GM06990 (cell line): ENCODE results near the gene SIX2.

Experiments
- DNase-seq: peaks from one replicate; pipeline ENCODE4 v3.0.0-alpha.2; 2011; ENCODE audit not compliant: insufficient read length; ENCODE audit errors: extremely low read depth
- H3K27me3 ChIP-seq: replicated peaks from 2 replicates; pipeline ENCODE4 v1.6.0; 2011; ENCODE audit warnings: low read length; ENCODE audit not compliant: control insufficient read depth, insufficient read depth
- H3K36me3 ChIP-seq: 2 replicates; pipeline ENCODE4 v1.5.1; 2011; ENCODE audit warnings: low read length; ENCODE audit not compliant: control insufficient read depth, insufficient read depth
- H3K4me3 ChIP-seq: replicated peaks from 2 replicates; pipeline ENCODE4 v1.5.1; 2011; ENCODE audit warnings: low read depth, mild to moderate bottlenecking, control low read depth, low read length
- TF ChIP-seq, protein P1 (sequence below): IDR thresholded peaks from 2 replicates; pipeline ENCODE4 v1.5.1; 2011; ENCODE audit warnings: low read length, control low read depth, mild to moderate bottlenecking, inconsistent platforms; ENCODE audit not compliant: insufficient read depth, poor library complexity, severe bottlenecking

SIX2 gene

DNA sequence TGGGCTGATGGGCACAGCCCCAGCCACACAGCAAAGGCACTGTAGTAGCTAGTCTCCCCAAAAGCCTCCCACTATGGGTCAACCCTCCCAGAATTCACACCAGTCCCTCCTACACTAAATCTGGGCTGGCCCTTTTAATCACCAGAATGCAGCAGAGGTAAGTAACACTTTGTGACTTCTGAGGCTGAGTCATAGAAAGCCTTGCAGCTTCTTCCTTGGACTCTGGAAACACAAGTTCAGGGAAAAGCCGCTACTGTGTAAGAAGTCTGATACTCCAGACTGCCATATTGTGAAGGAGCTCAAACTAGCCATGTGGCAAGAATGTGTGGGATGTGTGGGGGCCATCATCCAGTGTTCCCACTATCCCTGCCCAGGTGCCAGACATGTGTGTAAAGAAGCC is 19.0 kb upstream of the SIX2 start:
- Histone ChIP-seq H3K4me3 (no peak overlapping the region), H3K27me3 (peaks cover 2% of the 10 kb centered on the region; the same call in 1 of the 2 replicates), H3K36me3 (no peaks in the 10 kb centered on the region)
- DNase-seq: no peak
- TF ChIP-seq, protein P1, sequence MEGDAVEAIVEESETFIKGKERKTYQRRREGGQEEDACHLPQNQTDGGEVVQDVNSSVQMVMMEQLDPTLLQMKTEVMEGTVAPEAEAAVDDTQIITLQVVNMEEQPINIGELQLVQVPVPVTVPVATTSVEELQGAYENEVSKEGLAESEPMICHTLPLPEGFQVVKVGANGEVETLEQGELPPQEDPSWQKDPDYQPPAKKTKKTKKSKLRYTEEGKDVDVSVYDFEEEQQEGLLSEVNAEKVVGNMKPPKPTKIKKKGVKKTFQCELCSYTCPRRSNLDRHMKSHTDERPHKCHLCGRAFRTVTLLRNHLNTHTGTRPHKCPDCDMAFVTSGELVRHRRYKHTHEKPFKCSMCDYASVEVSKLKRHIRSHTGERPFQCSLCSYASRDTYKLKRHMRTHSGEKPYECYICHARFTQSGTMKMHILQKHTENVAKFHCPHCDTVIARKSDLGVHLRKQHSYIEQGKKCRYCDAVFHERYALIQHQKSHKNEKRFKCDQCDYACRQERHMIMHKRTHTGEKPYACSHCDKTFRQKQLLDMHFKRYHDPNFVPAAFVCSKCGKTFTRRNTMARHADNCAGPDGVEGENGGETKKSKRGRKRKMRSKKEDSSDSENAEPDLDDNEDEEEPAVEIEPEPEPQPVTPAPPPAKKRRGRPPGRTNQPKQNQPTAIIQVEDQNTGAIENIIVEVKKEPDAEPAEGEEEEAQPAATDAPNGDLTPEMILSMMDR: no peak

DNA sequence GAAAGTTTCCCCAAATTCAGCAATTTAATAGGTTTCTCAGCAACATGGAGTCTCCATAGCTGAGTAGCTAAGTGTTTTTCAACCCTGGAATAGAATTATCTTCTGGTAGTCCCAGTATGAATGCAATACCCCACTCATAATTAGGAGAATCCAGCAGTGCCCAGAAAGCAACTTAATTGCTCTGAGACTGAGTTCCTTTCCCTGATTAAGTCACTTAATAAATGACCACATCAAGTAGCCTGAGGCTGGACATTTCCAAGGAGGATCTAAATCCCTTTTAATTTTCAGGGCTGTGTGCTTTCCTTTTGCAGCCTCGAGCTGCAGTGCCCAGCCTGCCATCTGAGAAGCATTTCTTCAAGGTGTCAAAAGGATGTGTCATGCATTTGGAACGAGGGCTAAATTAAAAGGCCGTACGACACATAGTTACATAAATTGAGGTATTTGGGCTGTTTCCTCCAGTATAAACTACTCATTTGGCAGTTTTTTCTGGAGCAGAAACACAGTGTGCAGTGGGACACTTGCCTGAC is 17.7 kb upstream of the SIX2 start:
- no peak for DNase-seq
- Histone ChIP-seq H3K4me3 (no peak overlapping the region), H3K27me3 (peaks cover 2% of the 10 kb centered on the region; the same call in 1 of the 2 replicates), H3K36me3 (no peaks in the 10 kb centered on the region)
- TF ChIP-seq, protein P1: no peak

DNA sequence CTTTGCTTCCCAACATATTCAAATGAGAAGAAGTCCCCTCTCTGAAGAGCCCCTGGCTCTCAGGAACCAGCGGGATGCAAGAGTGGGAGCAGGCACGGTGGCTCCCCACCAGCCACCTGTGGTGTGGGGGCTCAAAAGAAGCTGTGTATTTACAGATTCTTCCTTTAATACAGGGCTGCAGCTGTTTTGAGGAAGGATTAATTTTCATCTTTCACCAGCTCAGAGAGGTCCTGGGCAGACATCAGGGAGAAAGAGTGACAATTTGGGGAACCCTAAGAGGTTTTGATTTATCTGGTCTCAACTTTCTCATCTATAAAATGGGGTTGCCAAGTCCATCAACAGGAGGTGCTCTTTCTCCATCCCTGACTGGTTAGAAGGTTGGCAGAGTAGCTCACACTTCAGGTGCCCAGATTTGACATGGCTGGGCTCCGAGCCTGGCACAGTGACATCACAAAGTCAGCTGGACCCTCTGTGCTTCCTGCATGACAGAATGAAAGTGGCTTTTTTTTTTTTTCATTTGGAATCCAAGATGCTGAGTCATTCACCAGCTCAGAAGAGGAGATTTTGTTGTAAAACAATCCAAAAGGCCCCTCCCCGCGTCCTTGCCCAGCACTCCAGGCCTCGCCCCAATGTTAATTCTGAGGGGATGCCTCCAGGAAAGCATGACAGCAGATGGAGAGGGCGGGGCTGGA is 15.5 kb upstream of the SIX2 start:
- Histone ChIP-seq H3K4me3 (no peak overlapping the region), H3K27me3 (peaks cover 2% of the 10 kb centered on the region; the same call in 1 of the 2 replicates), H3K36me3 (no peaks in the 10 kb centered on the region)
- TF ChIP-seq, protein P1: peak; percentile 22
- DNase-seq: no peak

DNA sequence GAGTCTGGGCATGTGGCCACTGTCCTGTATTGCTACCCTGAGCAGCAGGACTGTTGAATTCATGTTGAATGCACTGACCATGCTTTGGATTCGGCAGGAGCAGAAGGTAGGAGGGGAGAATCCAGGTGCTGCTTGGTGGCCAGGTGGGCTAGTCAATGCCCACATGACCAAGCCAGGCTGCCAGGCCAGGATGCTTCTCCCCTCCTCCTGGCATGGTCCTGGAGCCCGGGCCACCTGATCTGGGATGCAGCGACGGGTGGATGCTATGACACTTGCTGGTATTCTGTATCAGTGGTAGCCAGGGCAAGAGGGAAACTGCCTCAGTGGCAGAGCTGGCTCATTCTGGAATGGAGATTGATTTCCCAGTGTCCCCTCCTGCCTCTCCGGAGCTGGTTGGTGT is 14.8 kb upstream of the SIX2 start:
- no peaks in the 10 kb centered on the region for H3K36me3 ChIP-seq
- TF ChIP-seq, protein P1: no peak
- no peak overlapping the region for H3K4me3 ChIP-seq
- H3K27me3 ChIP-seq: no peaks in the 10 kb centered on the region
- DNase-seq: no peak

DNA sequence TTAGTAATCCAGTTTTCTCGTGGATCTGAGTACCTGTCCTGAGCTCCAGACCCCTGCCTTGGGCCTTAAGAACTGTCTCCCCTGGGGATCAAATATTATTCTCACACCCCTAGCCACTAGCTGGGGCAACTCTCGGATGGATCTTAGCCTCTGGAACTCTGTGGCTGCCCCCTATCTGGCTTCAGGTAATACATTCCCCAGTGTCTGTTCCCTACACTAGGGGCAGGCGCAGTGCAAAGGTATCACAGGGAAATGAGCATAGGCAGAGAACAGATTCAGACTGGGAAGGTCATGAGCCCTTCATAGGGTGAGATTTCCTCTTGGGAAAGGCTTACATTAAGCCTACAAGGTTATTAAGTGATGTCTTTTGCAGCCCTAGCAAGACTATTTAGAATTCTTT is 11.2 kb upstream of the SIX2 start:
- TF ChIP-seq, protein P1: no peak
- H3K27me3 ChIP-seq: no peaks in the 10 kb centered on the region; the same call in 1 of the 2 replicates
- H3K4me3 ChIP-seq: no peak overlapping the region

More for the DNA sequence above, 11.2 kb upstream of the SIX2 start:
- DNase-seq: no peak
- no peaks in the 10 kb centered on the region for H3K36me3 ChIP-seq
